Coronary artery (tissue), 2 donors: ENCODE data around the gene CEP95.

ENCODE experiments used
- DNase-seq: peaks from one replicate; pipeline ENCODE4 v3.0.0-alpha.2; 2017; ENCODE audit warnings: low spot score
- H3K27ac ChIP-seq, 2 donors: fragments of 200-600 bp; sonication (generic); one replicate each; pipeline ENCODE4 v1.5.1; 2016 to 2019
- H3K4me3 ChIP-seq: fragments of 200-600 bp; sonication (generic); 2 replicates; pipeline ENCODE4 v1.5.1; 2016; ENCODE audit warnings: mild to moderate bottlenecking, moderate library complexity
- CTCF ChIP-seq: fragments of 200-600 bp; sonication (generic); IDR thresholded peaks from one replicate; pipeline ENCODE4 v1.5.1; 2019; ENCODE audit warnings: antibody characterized with exemption

Gene CEP95

GRCh38 chr17:64496348-64496785 is 10.4 kb upstream of the CEP95 start:
- Histone ChIP-seq H3K27ac (peak overlapping the region; percentile 39 to 88), H3K4me3 (peak overlapping the region; percentile 84)
- peak; percentile 80 for DNase-seq
- no peak for TF ChIP-seq CTCF

- peak; percentile 14 for TF ChIP-seq CTCF
- H3K4me3 ChIP-seq = peak within 1 kb of the TSS; percentile 84
Measured at GRCh38 chr17:64496786-64497564, 9.8 kb upstream of the CEP95 start, which contains the start of gene POLG2. Gene POLG2, minus strand, starts transcription at chr17:64497054. Its CDS starts 86 bp downstream, at chr17:64496968.

GRCh38 chr17:64497565-64498035 is 9.2 kb upstream of the CEP95 start:
- DNase-seq = no peak

More at GRCh38 chr17:64496786-64497564, 9.8 kb upstream of the CEP95 start, which contains the start of gene POLG2:
- DNase-seq = peak; percentile 92
- peak within 1 kb of the TSS; percentile 39 to 88 for H3K27ac ChIP-seq

GRCh38 chr17:64498308-64499203 is 8.2 kb upstream of the CEP95 start:
- no peak for TF ChIP-seq CTCF

More at GRCh38 chr17:64497565-64498035, 9.2 kb upstream of the CEP95 start:
- TF ChIP-seq CTCF = peak; percentile 8
- H3K4me3 ChIP-seq = peak overlapping the region; percentile 84
- H3K27ac ChIP-seq = peak overlapping the region; percentile 39 to 88

GRCh38 chr17:64499805-64500486 is 6.8 kb upstream of the CEP95 start:
- no peak for TF ChIP-seq CTCF
- Histone ChIP-seq H3K4me3 (no peak overlapping the region), H3K27ac (no peak overlapping the region)
- DNase-seq = no peak

More at GRCh38 chr17:64498308-64499203, 8.2 kb upstream of the CEP95 start:
- no peak for DNase-seq
- Histone ChIP-seq H3K27ac (no peak overlapping the region), H3K4me3 (no peak overlapping the region)

- Histone ChIP-seq H3K4me3 (no peak overlapping the region), H3K27ac (no peak overlapping the region)
- no peak for TF ChIP-seq CTCF
- DNase-seq = no peak
Measured at GRCh38 chr17:64500487-64500859, 6.3 kb upstream of the CEP95 start.
